ENCODE measurements around the gene WBP2.

The WBP2 gene

GRCh38 chr17:75816693-75817092 is 38.4 kb downstream of the WBP2 start:
- H3K4me3 ChIP-seq (ENCODE audit: low read depth, low read length): no peak overlapping the region
- ChIA-PET CTCF (interaction anchor here (1.0 to 7.5 kb wide), 4 partner anchors 11 to 67 kb away, joined by 3 to 87 read pairs (median 4); no protein-coding TSS in a partner anchor), POLR2A (no interaction called here)
- DNase-seq (ENCODE audit: low read depth, low spot score): no peak
- TF ChIP-seq, protein P1, sequence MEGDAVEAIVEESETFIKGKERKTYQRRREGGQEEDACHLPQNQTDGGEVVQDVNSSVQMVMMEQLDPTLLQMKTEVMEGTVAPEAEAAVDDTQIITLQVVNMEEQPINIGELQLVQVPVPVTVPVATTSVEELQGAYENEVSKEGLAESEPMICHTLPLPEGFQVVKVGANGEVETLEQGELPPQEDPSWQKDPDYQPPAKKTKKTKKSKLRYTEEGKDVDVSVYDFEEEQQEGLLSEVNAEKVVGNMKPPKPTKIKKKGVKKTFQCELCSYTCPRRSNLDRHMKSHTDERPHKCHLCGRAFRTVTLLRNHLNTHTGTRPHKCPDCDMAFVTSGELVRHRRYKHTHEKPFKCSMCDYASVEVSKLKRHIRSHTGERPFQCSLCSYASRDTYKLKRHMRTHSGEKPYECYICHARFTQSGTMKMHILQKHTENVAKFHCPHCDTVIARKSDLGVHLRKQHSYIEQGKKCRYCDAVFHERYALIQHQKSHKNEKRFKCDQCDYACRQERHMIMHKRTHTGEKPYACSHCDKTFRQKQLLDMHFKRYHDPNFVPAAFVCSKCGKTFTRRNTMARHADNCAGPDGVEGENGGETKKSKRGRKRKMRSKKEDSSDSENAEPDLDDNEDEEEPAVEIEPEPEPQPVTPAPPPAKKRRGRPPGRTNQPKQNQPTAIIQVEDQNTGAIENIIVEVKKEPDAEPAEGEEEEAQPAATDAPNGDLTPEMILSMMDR (IDR thresholded peaks at IDR 0.05; ENCODE audit: insufficient read depth, low read length, missing control alignments): no peak

DNA sequence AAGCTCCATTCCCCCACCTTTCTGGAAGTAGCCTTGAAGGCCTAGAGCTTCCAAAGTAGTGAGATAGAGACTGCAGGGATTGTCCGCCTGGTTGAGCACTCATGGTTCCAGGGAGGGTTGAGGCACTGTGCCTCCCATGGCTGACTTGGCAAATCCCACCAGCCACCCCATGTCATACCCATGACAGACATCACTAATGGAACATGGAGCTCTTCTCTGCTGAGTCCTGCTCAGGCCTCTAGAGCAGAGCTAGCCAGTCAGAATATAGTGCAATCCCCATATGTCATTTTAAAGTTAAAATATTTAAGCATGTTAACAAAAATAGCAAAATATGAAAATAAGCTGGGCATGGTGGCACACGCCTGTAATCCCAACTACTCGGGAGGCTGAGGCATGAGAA is 39.7 kb downstream of the WBP2 start:
- POLR2A ChIA-PET: interaction anchor here (0.6 to 1.3 kb wide), 2 partner anchors 35 to 38 kb away, joined by 3 to 6 read pairs; no protein-coding TSS in a partner anchor
- no peak for DNase-seq (ENCODE audit: low read depth, low spot score)
- CTCF ChIA-PET: interaction anchor here (0.9 to 7.5 kb wide), 8 partner anchors 12 to 66 kb away, joined by 3 to 87 read pairs (median 4); partner anchors contain the start of gene GALK1

GRCh38 chr17:75814900-75815373 is 40.2 kb downstream of the WBP2 start:
- CTCF ChIA-PET: interaction anchor here (0.9 to 7.5 kb wide), 7 partner anchors 9 to 61 kb away, joined by 3 to 87 read pairs (median 3); partner anchors contain the start of gene GALK1
- TF ChIP-seq, protein P1 (IDR thresholded peaks at IDR 0.05; ENCODE audit: insufficient read depth, low read length, missing control alignments): no peak
- peak; percentile 23 for DNase-seq (ENCODE audit: low read depth, low spot score)
- POLR2A ChIA-PET: interaction anchor here (0.6 to 1.3 kb wide), 2 partner anchors 35 to 39 kb away, joined by 3 to 6 read pairs; no protein-coding TSS in a partner anchor
- no peak overlapping the region for H3K4me3 ChIP-seq (ENCODE audit: low read depth, low read length)

More for the DNA sequence above, 39.7 kb downstream of the WBP2 start:
- TF ChIP-seq, protein P1 (IDR thresholded peaks at IDR 0.05; ENCODE audit: insufficient read depth, low read length, missing control alignments): no peak
- no peak overlapping the region for H3K4me3 ChIP-seq (ENCODE audit: low read depth, low read length)

DNA sequence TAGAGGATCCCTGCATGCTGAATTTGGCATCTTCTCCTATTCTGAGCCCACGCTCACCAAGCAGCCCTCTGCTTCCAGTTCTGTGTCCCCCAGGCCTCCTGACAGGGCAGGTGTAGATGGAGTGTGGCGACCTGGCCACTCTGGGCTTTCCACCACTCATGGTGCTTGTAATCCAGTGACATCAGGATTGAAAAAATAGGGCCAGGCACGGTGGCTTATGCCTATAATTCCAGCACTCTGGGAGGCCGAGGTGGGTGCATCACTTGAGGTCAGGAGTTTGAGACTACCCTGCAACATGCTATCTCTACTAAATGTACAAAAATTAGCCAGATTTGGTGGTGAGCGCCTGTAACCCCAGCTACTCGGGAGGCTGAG is 41.1 kb downstream of the WBP2 start:
- DNase-seq (ENCODE audit: low read depth, low spot score): no peak

GRCh38 chr17:75813081-75814020 is 41.8 kb downstream of the WBP2 start:
- TF ChIP-seq, protein P1 (IDR thresholded peaks at IDR 0.05; ENCODE audit: insufficient read depth, low read length, missing control alignments): no peak

More for the DNA sequence above, 41.1 kb downstream of the WBP2 start:
- H3K4me3 ChIP-seq (ENCODE audit: low read depth, low read length): no peak overlapping the region
- TF ChIP-seq, protein P1 (IDR thresholded peaks at IDR 0.05; ENCODE audit: insufficient read depth, low read length, missing control alignments): no peak
- ChIA-PET CTCF (interaction anchor here (1.5 to 7.5 kb wide), 4 partner anchors 10 to 31 kb away, joined by 3 to 87 read pairs (median 8); no protein-coding TSS in a partner anchor), POLR2A (interaction anchor here (1.3 kb wide), 1 partner anchor 34 kb away, joined by 6 read pairs; no protein-coding TSS in a partner anchor)

More at GRCh38 chr17:75813081-75814020, 41.8 kb downstream of the WBP2 start:
- DNase-seq (ENCODE audit: low read depth, low spot score): no peak
- ChIA-PET CTCF (interaction anchor here (1.5 to 7.5 kb wide), 3 partner anchors 10 to 30 kb away, joined by 3 to 87 read pairs (median 9); no protein-coding TSS in a partner anchor), POLR2A (no interaction called here)
- H3K4me3 ChIP-seq (ENCODE audit: low read depth, low read length): no peak overlapping the region

All from AG04449 (cell line).